Measurements from ENCODE around the gene HMGN5.
A peak's percentile ranks its signal among the peaks of the same experiment; 100 is the strongest.

The HMGN5 gene

DNA sequence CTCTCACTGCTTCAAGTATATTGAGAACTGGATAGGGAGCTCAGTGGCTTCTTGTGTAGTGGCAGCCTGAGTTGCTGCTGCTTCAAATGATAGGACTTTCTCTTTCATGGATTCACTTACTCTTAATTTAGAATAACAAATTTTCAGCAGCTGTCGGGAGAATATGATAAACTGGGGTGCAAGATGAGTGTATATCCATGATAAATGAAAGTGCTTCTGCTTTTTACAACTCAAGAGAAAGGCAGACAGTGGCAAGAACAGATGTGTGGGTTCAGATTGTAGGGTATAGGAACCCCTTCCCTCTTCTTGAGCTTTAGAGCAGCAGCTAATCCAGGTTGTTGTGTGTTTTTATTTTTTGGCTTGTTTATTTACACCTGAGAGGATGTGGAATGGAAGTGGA is 1.2 kb upstream of the HMGN5 start:
- TF ChIP-seq, protein P1, sequence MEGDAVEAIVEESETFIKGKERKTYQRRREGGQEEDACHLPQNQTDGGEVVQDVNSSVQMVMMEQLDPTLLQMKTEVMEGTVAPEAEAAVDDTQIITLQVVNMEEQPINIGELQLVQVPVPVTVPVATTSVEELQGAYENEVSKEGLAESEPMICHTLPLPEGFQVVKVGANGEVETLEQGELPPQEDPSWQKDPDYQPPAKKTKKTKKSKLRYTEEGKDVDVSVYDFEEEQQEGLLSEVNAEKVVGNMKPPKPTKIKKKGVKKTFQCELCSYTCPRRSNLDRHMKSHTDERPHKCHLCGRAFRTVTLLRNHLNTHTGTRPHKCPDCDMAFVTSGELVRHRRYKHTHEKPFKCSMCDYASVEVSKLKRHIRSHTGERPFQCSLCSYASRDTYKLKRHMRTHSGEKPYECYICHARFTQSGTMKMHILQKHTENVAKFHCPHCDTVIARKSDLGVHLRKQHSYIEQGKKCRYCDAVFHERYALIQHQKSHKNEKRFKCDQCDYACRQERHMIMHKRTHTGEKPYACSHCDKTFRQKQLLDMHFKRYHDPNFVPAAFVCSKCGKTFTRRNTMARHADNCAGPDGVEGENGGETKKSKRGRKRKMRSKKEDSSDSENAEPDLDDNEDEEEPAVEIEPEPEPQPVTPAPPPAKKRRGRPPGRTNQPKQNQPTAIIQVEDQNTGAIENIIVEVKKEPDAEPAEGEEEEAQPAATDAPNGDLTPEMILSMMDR (IDR thresholded peaks at IDR 0.05; ENCODE audit: borderline replicate concordance, control extremely low read depth, extremely low read depth, insufficient read depth, missing control alignments), result no peak
- DNase-seq (ENCODE audit: low spot score), result no peak
- in situ Hi-C loops (cut with MboI; ENCODE audit: low sequenced_read_pairs, unreplicated experiment), result no loop called here

DNA sequence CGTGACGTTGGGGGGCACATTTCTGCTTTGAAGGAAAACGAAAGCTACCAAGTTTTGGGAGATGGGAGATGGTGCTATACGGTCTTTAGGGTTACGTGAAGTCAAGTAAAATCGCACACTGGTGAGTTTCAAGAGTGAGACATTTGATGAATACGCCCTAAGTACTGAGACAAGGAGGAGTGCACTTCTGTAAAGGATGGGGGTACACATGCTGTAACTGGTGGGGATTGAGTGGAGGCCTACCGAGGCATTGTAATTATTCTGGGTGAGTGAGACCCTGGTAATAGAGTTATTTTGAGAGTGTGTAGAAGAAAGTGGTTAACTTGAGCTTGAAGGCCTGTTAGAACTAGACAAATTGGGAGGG is 725 bp upstream of the HMGN5 start:
- TF ChIP-seq, protein P1 (IDR thresholded peaks at IDR 0.05; ENCODE audit: borderline replicate concordance, control extremely low read depth, extremely low read depth, insufficient read depth, missing control alignments), result no peak
- in situ Hi-C loops (cut with MboI; ENCODE audit: low sequenced_read_pairs, unreplicated experiment), result no loop called here
- DNase-seq (ENCODE audit: low spot score), result no peak

DNA sequence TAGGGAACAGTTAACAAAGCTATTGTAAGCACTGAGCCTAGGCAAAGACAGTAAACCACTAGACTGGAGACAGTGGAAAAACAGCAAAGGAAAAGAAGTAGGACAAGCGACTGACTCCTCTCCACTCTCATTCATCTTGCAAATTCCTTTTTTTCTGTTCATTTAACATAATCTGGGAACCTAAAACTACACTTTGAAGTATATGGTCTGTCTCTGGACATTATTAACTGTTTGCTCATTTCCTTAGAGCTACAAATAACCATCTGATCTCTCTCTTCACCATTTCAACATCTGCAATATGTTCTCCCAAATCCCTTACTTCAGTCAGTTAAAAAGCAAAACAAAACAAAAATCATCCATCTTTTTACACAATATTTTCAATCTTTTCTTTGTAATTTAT is 642 bp downstream of the HMGN5 start:
- TF ChIP-seq, protein P1 (IDR thresholded peaks at IDR 0.05; ENCODE audit: borderline replicate concordance, control extremely low read depth, extremely low read depth, insufficient read depth, missing control alignments), result no peak
- in situ Hi-C loops (cut with MboI; ENCODE audit: low sequenced_read_pairs, unreplicated experiment), result no loop called here
- DNase-seq (ENCODE audit: low spot score), result no peak

DNA sequence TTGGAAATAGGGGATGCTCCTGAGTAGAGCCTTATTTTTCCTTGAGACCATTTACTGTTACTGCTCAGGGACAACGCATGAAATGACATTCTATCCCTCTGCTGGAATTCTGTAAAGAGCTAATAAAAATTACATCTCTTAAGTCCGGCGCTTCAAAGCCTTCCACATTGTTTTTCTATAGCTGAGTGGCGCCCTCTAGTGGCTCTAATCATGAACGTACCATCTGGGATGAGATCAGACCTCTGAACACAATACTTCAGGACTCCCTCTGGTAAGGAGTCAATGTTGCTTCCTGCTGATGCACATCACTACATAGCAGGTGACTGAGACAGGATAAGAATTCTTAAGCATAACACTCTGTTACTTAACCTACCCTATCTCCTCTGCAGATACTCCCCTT is 6.0 kb downstream of the HMGN5 start:
- TF ChIP-seq, protein P1 (IDR thresholded peaks at IDR 0.05; ENCODE audit: borderline replicate concordance, control extremely low read depth, extremely low read depth, insufficient read depth, missing control alignments), result peak; percentile 57
- in situ Hi-C loops (cut with MboI; ENCODE audit: low sequenced_read_pairs, unreplicated experiment), result loop anchor here (10.0 kb wide), 1 partner anchor 321 kb away; no protein-coding TSS in a partner anchor
- DNase-seq (ENCODE audit: low spot score), result no peak

DNA sequence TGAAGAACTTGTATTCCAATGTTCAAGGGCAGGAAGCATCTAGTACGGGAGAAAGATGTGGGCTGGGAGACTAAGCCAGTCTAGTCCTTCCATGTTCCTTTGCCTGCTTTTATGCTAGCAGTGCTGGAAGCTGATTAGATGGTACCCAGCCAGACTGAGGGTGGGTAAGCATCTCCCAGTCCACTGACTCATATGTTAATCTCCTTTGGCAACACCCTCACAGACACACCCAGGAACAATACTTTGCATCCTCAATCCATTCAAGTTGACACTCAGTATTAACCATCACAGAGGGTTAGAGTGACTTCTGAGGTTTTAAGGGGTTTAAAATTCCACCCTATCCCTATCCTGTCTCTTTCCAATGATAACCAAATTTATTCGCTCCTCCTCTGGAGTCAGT is 6.5 kb downstream of the HMGN5 start:
- in situ Hi-C loops (cut with MboI; ENCODE audit: low sequenced_read_pairs, unreplicated experiment), result loop anchor here (10.0 kb wide), 1 partner anchor 320 kb away; no protein-coding TSS in a partner anchor
- DNase-seq (ENCODE audit: low spot score), result no peak
- TF ChIP-seq, protein P1 (IDR thresholded peaks at IDR 0.05; ENCODE audit: borderline replicate concordance, control extremely low read depth, extremely low read depth, insufficient read depth, missing control alignments), result no peak

DNA sequence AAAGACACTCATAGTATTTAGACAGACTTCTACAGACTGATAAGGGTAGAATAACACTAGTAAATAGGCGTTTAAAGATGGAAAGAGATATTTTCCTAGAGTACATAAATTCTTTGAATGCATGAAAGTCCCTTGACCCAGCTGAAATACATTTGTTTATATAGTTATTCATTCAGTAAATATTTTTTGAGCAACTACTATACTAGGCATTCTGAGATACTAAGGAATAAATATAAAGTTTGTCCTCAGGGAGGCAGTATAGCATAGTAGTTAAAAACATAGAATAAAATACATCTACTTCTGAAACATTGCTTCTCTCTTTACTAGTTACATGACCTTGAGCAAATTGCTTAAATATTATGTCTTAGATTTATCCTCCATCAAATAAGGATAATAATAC is 27.4 kb downstream of the HMGN5 start:
- TF ChIP-seq, protein P1 (IDR thresholded peaks at IDR 0.05; ENCODE audit: borderline replicate concordance, control extremely low read depth, extremely low read depth, insufficient read depth, missing control alignments), result no peak
- in situ Hi-C loops (cut with MboI; ENCODE audit: low sequenced_read_pairs, unreplicated experiment), result no loop called here
- peak; percentile 4 for DNase-seq (ENCODE audit: low spot score)

DNA sequence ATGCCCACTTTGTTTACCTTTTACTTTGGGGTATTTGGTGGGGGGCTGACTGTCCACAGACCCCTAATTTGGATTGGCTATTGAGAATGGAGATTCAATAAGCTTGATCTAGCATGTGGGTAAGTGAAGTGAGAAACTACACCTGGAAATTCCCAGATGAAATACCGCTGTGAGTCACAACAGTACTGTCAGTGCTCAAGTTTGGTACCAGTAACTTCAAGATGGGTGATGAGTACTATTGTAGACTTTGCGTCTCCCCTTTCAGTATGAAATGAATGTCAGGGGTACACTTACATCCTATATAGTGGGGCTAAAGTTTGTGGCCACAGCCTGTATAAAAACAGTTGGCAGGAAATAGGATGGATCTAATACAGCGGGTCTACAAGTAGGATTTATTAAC is 33.3 kb downstream of the HMGN5 start:
- in situ Hi-C loops (cut with MboI; ENCODE audit: low sequenced_read_pairs, unreplicated experiment), result no loop called here
- TF ChIP-seq, protein P1 (IDR thresholded peaks at IDR 0.05; ENCODE audit: borderline replicate concordance, control extremely low read depth, extremely low read depth, insufficient read depth, missing control alignments), result no peak
- DNase-seq (ENCODE audit: low spot score), result no peak

All from GM13976 (cell line).